ENCODE measurements around the gene IP6K3.

Gene IP6K3

GRCh38 chr6:33771146-33772081 is 24.7 kb upstream of the IP6K3 start:
- TF ChIP-seq CTCF (IDR thresholded peaks at IDR 0.05), result peak; percentile 96
- DNase-seq, result peak; percentile 83
- Mint-ChIP-seq H3K4me3 (peak overlapping the region; percentile 4), H3K27me3 (ENCODE audit: low read depth, poor library complexity) (peaks cover 11% of the 10 kb centered on the region), H3K9me3 (peaks cover 11% of the 10 kb centered on the region), H3K27ac (no peak overlapping the region), H3K4me1 (peaks cover 49% of the 10 kb centered on the region), H3K36me3 (ENCODE audit: low read depth) (peaks cover 29% of the 10 kb centered on the region)

- H3K4me3 Mint-ChIP-seq, result no peak overlapping the region
- peaks cover 11% of the 10 kb centered on the region for H3K27me3 Mint-ChIP-seq (ENCODE audit: low read depth, poor library complexity)
- DNase-seq, result no peak
- peaks cover 49% of the 10 kb centered on the region for H3K4me1 Mint-ChIP-seq
- no peak for TF ChIP-seq CTCF (IDR thresholded peaks at IDR 0.05)
- H3K27ac Mint-ChIP-seq, result no peak overlapping the region
- H3K36me3 Mint-ChIP-seq (ENCODE audit: low read depth), result peaks cover 23% of the 10 kb centered on the region
- H3K9me3 Mint-ChIP-seq, result peaks cover 13% of the 10 kb centered on the region
Observed at GRCh38 chr6:33770833-33771145, 24.1 kb upstream of the IP6K3 start.

- Mint-ChIP-seq H3K4me3 (peak overlapping the region; percentile 28), H3K36me3 (ENCODE audit: low read depth) (peaks cover 18% of the 10 kb centered on the region), H3K27me3 (ENCODE audit: low read depth, poor library complexity) (peaks cover 11% of the 10 kb centered on the region), H3K27ac (no peak overlapping the region), H3K4me1 (peaks cover 54% of the 10 kb centered on the region), H3K9me3 (peaks cover 13% of the 10 kb centered on the region)
- DNase-seq, result no peak
- no peak for TF ChIP-seq CTCF (IDR thresholded peaks at IDR 0.05)
Observed at GRCh38 chr6:33770124-33770832, 23.6 kb upstream of the IP6K3 start.

- no peak for TF ChIP-seq CTCF (IDR thresholded peaks at IDR 0.05)
- Mint-ChIP-seq H3K4me1 (peaks cover 61% of the 10 kb centered on the region), H3K27ac (no peak overlapping the region), H3K4me3 (no peak overlapping the region), H3K36me3 (ENCODE audit: low read depth) (peaks cover 10% of the 10 kb centered on the region), H3K9me3 (peaks cover 13% of the 10 kb centered on the region), H3K27me3 (ENCODE audit: low read depth, poor library complexity) (peaks cover 11% of the 10 kb centered on the region)
- no peak for DNase-seq
Observed at GRCh38 chr6:33769248-33769821, 22.6 kb upstream of the IP6K3 start.

- H3K9me3 Mint-ChIP-seq, result peaks cover 13% of the 10 kb centered on the region
- peaks cover 67% of the 10 kb centered on the region for H3K4me1 Mint-ChIP-seq
- H3K36me3 Mint-ChIP-seq (ENCODE audit: low read depth), result peaks cover 10% of the 10 kb centered on the region
- H3K27ac Mint-ChIP-seq, result no peak overlapping the region
- peak; percentile 89 for DNase-seq
- peaks cover 16% of the 10 kb centered on the region for H3K27me3 Mint-ChIP-seq (ENCODE audit: low read depth, poor library complexity)
- no peak overlapping the region for H3K4me3 Mint-ChIP-seq
- peak; percentile 71 for TF ChIP-seq CTCF (IDR thresholded peaks at IDR 0.05)
Observed at GRCh38 chr6:33768644-33769120, 22.0 kb upstream of the IP6K3 start.

Measured in nephron progenitor cell (in vitro differentiated cells).